Heart left ventricle (tissue), 13 donors: ENCODE results near the gene AHCYL1.

Experiments used
- CTCF ChIP-seq, 12 donors: fragments of 200-600 bp; sonication (generic) in 4 of 12; IDR thresholded peaks; one replicate each; pipeline versions ENCODE4 v1.5.0 to v1.8.0; 2018 to 2022; ENCODE audit warnings: antibody characterized with exemption in 12 of 12, mild to moderate bottlenecking in 5 of 12
- POLR2A ChIP-seq, 2 donors: fragments of 450-650 bp; IDR thresholded peaks; one replicate each; pipeline ENCODE4 v1.6.1; 2017; ENCODE audit warnings: antibody characterized with exemption in 2 of 2, mild to moderate bottlenecking in 2 of 2, moderate library complexity in 2 of 2
- donor health status: ischemic (EF 13 %, LVEDD 7.1; RV severe dilation, severe dysfunction).
- donor health status: DM: no; HTN: yes; CAD: no.
- donor health status: DM: no; HTN: no; CAD: no.
- donor health status: ischemic (EF 25% LVEDD 6.9; RV normal size, moderate dysfunction).
- donor health status: ischemic (EF 25% LVEDD 5.7; RV mildly dilated, moderate dysfunction).
- donor health status: ischemic (EF 35%, LVEDD 5.7; RV mildly dilated, moderate dysfunction).
- donor health status: nonischemic (EF 11% LVEDD 7.7; RV severe dilation, severe dysfunction).
- donor health status: DM: yes; HTN: yes; CAD: no.
- donor health status: PGD.
- donor health status: ischemic (EF 29% LVEDD 5.4; RV normal size, mild dysfunction).
- donor health status: nonischemic (EF 23%, LVEDD 6.1; RV moderate dilation, normal function).

- no peak for TF ChIP-seq CTCF (IDR thresholded peaks at IDR 0.05)
- no peak for TF ChIP-seq POLR2A (IDR thresholded peaks at IDR 0.05)
These were observed 34.5 kb upstream of the AHCYL1 start for GRCh38 chr1:109950038-109950437.
